Measurements from ENCODE around the gene FZD1. TPM values are rescaled to one million over a fixed set of nuclear protein-coding genes. Genes with fewer than 3 reads are reported as not detected.
A peak's percentile ranks its signal among the peaks of the same experiment; 100 is the strongest.

Gene FZD1
- total and polyA plus RNA-seq, 8 donors = 15.5 to 70.2 (median 59.9) TPM

GRCh38 chr7:91293840-91294239 lies 29.6 kb downstream of the FZD1 start:
- peak; percentile 75 for ATAC-seq
- no peaks in the 10 kb centered on the region for H3K36me3 ChIP-seq
- intact Hi-C loops (cut with DNase I) = no loop called here

GRCh38 chr7:91294639-91295220 lies 30.5 kb downstream of the FZD1 start:
- Histone ChIP-seq H3K4me1 (no peaks in the 10 kb centered on the region), H3K4me3 (no peak overlapping the region), H3K9me3 (no peaks in the 10 kb centered on the region), H3K27me3 (no peaks in the 10 kb centered on the region), H3K36me3 (no peaks in the 10 kb centered on the region), H3K27ac (no peak overlapping the region)
- intact Hi-C loops (cut with DNase I) = no loop called here
- DNase-seq (no peak), ATAC-seq (no peak)
- TF ChIP-seq, protein P1, sequence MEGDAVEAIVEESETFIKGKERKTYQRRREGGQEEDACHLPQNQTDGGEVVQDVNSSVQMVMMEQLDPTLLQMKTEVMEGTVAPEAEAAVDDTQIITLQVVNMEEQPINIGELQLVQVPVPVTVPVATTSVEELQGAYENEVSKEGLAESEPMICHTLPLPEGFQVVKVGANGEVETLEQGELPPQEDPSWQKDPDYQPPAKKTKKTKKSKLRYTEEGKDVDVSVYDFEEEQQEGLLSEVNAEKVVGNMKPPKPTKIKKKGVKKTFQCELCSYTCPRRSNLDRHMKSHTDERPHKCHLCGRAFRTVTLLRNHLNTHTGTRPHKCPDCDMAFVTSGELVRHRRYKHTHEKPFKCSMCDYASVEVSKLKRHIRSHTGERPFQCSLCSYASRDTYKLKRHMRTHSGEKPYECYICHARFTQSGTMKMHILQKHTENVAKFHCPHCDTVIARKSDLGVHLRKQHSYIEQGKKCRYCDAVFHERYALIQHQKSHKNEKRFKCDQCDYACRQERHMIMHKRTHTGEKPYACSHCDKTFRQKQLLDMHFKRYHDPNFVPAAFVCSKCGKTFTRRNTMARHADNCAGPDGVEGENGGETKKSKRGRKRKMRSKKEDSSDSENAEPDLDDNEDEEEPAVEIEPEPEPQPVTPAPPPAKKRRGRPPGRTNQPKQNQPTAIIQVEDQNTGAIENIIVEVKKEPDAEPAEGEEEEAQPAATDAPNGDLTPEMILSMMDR (IDR thresholded peaks at IDR 0.05) = no peak

More at GRCh38 chr7:91293840-91294239, 29.6 kb downstream of the FZD1 start:
- DNase-seq = no peak
- H3K9me3 ChIP-seq = no peaks in the 10 kb centered on the region
- TF ChIP-seq, protein P1 (IDR thresholded peaks at IDR 0.05) = no peak
- H3K27ac ChIP-seq = no peak overlapping the region
- no peaks in the 10 kb centered on the region for H3K27me3 ChIP-seq
- no peak overlapping the region for H3K4me3 ChIP-seq
- no peaks in the 10 kb centered on the region for H3K4me1 ChIP-seq

DNA sequence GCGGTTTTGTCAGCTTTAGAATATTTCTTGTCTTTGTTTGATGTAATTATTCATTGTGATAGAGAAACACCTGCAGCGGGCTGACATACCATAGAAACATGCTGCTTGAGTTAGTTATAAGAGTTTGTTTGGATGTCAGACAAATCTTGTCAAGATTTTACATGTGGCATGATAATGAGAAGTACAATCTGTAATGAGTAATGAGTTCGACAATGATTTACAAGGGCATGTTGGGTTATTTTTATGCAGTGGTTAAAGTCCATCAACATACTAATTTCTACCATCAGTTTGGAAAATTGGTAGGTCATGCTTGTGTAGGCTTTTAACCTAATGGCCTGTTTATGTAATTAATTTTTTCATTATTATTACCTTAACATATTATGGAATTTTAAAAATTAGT lies 31.3 kb downstream of the FZD1 start:
- ATAC-seq (no peak), DNase-seq (no peak)
- no peaks in the 10 kb centered on the region for H3K4me1 ChIP-seq
- H3K4me3 ChIP-seq = no peak overlapping the region
- H3K36me3 ChIP-seq = no peaks in the 10 kb centered on the region
- intact Hi-C loops (cut with DNase I) = no loop called here
- H3K27ac ChIP-seq = no peak overlapping the region
- TF ChIP-seq, protein P1 (IDR thresholded peaks at IDR 0.05) = no peak
- H3K9me3 ChIP-seq = no peaks in the 10 kb centered on the region
- no peaks in the 10 kb centered on the region for H3K27me3 ChIP-seq

- DNase-seq (no peak), ATAC-seq (no peak)
- intact Hi-C loops (cut with DNase I) = no loop called here
- peaks cover 0 to 4% of the 10 kb centered on the region in 2 donors for H3K4me1 ChIP-seq
- no peaks in the 10 kb centered on the region for H3K36me3 ChIP-seq
- no peak overlapping the region for H3K4me3 ChIP-seq
- no peaks in the 10 kb centered on the region for H3K9me3 ChIP-seq
- H3K27ac ChIP-seq = no peak overlapping the region
- H3K27me3 ChIP-seq = no peaks in the 10 kb centered on the region
- TF ChIP-seq, protein P1 (IDR thresholded peaks at IDR 0.05) = no peak
Measured at GRCh38 chr7:91297939-91298338, 33.7 kb downstream of the FZD1 start.

GRCh38 chr7:91299952-91300775 lies 35.9 kb downstream of the FZD1 start:
- Histone ChIP-seq H3K27ac (peak overlapping the region in 1 of 2 donors; percentile 53), H3K27me3 (no peaks in the 10 kb centered on the region), H3K4me1 (peaks cover 0 to 4% of the 10 kb centered on the region in 2 donors), H3K4me3 (no peak overlapping the region), H3K36me3 (no peaks in the 10 kb centered on the region), H3K9me3 (no peaks in the 10 kb centered on the region)
- ATAC-seq (peak; percentile 73), DNase-seq (no peak)
- intact Hi-C loops (cut with DNase I) = no loop called here
- TF ChIP-seq, protein P1 (IDR thresholded peaks at IDR 0.05) = no peak

Measured in left lung (tissue), 10 donors.